Motor neuron (in vitro differentiated cells): Measurements from ENCODE around the gene YARS1. TPM values are rescaled to one million over a fixed set of nuclear protein-coding genes. Genes with fewer than 3 reads are reported as not detected.

Source experiments
- ATAC-seq, 8 experiments: fragments of 200-7000 bp; cut with Tn5 transposase; replicated peaks in 6 of 8; 2 replicates each; pipeline ENCODE4 v1.8.0; 2021; ENCODE audit warnings: mild to moderate bottlenecking in 8 of 8, moderate library complexity in 8 of 8
- H3K27ac ChIP-seq, 2 donors: fragments of 250-450 bp; sonication (Bioruptor Pico); 2 replicates each; pipeline ENCODE4 v1.9.0; 2021; ENCODE audit warnings: antibody characterized with exemption in 2 of 2, mild to moderate bottlenecking in 2 of 2, moderate library complexity in 1 of 2
- H3K4me1 ChIP-seq, 2 donors: fragments of 250-450 bp; sonication (Bioruptor Pico); replicated peaks in 1 of 2; 2 replicates each; pipeline ENCODE4 v1.6.1; 2021; ENCODE audit warnings: antibody characterized with exemption in 2 of 2, mild to moderate bottlenecking in 2 of 2, moderate library complexity in 1 of 2
- H3K4me3 ChIP-seq, 5 donors: fragments of 250-450 bp; sonication (Bioruptor Pico); 2 replicates each; pipeline ENCODE4 v1.9.0; 2021; ENCODE audit warnings: antibody characterized with exemption in 5 of 5, mild to moderate bottlenecking in 5 of 5, moderate library complexity in 4 of 5
- WGBS, 10 experiments: fragments of 450-650 bp; shearing (Covaris generic); methylation state at CpG; one replicate each; pipeline ENCODE4 v1.0.0; 2022; 5-methylcytosine and 5-hydroxymethylcytosine counted together
- in situ Hi-C, 9 experiments: fragments of 400-800 bp; cut with MboI; loops; one replicate each; pipeline ENCODE4 v1.15.0; 2021; ENCODE audit warnings: low sequenced_read_pairs in 9 of 9, low pct_unique_long_range_greater_than_20kb in 2 of 9; ENCODE audit not compliant: unreplicated experiment in 9 of 9
- total RNA-seq, 8 experiments: library from RNA; unstranded; fragments of 300-600 nt; gene quantifications; 2 replicates each; pipeline versions ENCODE4 v1.2.3 to v1.2.4, GENCODE V29; 2022

The YARS1 gene
- total RNA-seq, 8 experiments from 2014 or later, result 108 to 311 (median 190) TPM

GRCh38 chr1:32772281-32773017, 44.7 kb downstream of the YARS1 start:
- Histone ChIP-seq H3K4me1 (peaks cover 7 to 30% of the 10 kb centered on the region in 2 donors), H3K27ac (no peak overlapping the region), H3K4me3 (no peak overlapping the region)
- peak in 3 of 8 experiments; percentile 0 to 3 (median 1) for ATAC-seq
- WGBS, 10 experiments, result 67 to 100% (median 90%) methylated on average over 1 to 6 of the region's 10 CpGs; no CpG with 5 or more reads in 3 of the 10 experiments
- in situ Hi-C loops, result no loop called here

- Histone ChIP-seq H3K27ac (peak overlapping the region in 1 of 2 donors; percentile 28), H3K4me3 (no peak overlapping the region), H3K4me1 (peaks cover 15 to 37% of the 10 kb centered on the region in 2 donors)
- in situ Hi-C loops, result no loop called here
- ATAC-seq, result peak in 4 of 8 experiments; percentile 1 to 15 (median 4)
- 83 to 84% methylated on average over 2 to 13 of the region's 30 CpGs; no CpG with 5 or more reads in 8 of the 10 experiments for WGBS, 10 experiments
These were observed 45.4 kb downstream of the YARS1 start for GRCh38 chr1:32771561-32772280.

GRCh38 chr1:32770741-32771548, 46.2 kb downstream of the YARS1 start:
- ATAC-seq, result peak in 4 of 8 experiments; percentile 1 to 11 (median 7)
- in situ Hi-C loops, result no loop called here
- Histone ChIP-seq H3K4me1 (peaks cover 23 to 45% of the 10 kb centered on the region in 2 donors), H3K4me3 (no peak overlapping the region), H3K27ac (peak overlapping the region in 1 of 2 donors; percentile 42)
- 83% methylated on average over 1 of the region's 18 CpGs; no CpG with 5 or more reads in 9 of the 10 experiments for WGBS, 10 experiments

- H3K4me1 ChIP-seq, result peaks cover 29 to 52% of the 10 kb centered on the region in 2 donors
- WGBS, 10 experiments, result 76 to 94% (median 86%) methylated on average over 9 to 22 of the region's 25 CpGs; no CpG with 5 or more reads in 6 of the 10 experiments
- no peak overlapping the region for H3K4me3 ChIP-seq
- in situ Hi-C loops, result no loop called here
- peak overlapping the region in 1 of 2 donors; percentile 42 for H3K27ac ChIP-seq
- peak in 5 of 8 experiments; percentile 5 to 58 (median 40) for ATAC-seq
These were observed 46.9 kb downstream of the YARS1 start for GRCh38 chr1:32770221-32770731.

DNA sequence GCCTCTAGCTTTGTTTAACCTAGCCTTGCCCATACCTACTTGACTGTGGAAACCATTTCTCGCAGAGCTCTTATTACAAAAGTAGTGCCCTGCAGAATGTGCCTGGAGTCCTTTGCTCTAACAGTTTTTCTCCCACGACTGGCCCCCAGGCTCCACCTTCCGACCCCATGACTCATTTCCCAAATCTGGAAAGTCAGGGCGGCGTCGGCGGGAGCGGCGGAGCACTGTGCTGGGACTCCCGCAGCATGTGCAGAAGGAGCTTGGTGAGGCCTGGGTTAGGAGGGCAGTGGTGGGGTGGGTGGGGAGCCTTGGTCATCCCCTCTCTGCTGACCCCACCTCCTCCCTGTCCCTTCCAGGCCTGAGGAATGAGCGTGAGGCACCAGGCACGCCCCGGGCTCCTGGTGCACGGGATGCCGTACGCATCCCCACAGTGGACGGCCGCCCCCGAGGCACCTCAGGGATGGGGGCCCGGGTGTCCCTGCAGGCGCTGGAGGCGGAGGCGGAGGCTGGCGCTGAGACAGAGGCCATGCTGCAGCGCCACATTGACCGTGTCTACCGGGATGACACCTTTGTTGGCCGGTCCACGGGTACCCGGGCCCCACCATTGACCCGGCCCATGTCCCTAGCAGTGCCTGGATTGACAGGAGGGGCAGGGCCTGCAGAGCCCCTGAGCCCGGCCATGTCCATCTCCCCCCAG, 47.5 kb downstream of the YARS1 start:
- in situ Hi-C loops, result no loop called here
- H3K4me1 ChIP-seq, result peaks cover 34 to 56% of the 10 kb centered on the region in 2 donors
- ATAC-seq, result peak in 3 of 8 experiments; percentile 36 to 70 (median 69)
- H3K4me3 ChIP-seq, result no peak overlapping the region
- H3K27ac ChIP-seq, result no peak overlapping the region
- WGBS, 10 experiments, result 24 to 98% (median 63%) methylated on average over 1 to 18 of the region's 32 CpGs; no CpG with 5 or more reads in 2 of the 10 experiments

DNA sequence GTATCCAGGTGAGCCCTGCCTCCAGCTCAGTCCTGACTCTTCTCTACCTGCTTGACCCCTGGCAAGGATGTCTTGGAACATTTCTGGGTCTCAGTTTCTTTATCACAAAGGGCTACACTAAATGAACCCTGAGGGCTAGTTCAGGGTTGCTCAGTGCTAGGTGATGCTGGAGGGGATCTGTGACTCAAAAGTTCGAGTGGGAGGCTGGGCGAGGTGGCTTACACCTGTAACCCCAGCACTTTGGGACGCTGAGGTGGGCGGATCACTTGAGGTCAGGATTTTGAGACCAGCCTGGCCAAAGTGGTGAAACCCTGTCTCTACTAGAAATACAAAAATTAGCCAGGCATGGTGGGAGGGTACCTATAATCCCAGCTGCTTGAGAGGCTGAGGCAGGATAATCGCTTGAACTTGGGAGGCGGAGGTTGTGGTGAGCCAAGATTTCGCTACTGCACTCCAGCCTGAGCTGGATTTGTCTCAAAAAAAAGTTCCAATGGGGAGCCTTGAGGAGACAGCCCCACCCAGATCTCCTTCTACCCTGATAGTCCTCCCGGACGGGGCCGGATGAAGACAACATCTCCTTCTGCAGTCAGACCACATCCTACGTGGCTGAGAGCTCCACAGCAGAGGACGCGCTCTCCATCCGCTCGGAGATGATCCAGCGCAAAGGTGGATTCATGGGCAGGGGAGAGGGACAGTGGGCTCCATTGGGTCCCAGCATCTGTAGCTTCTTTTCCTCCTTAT, 48.9 kb downstream of the YARS1 start:
- ATAC-seq, result no peak
- 70 to 100% (median 93%) methylated on average over 1 to 13 of the region's 16 CpGs; no CpG with 5 or more reads in 2 of the 10 experiments for WGBS, 10 experiments
- Histone ChIP-seq H3K4me1 (peaks cover 34 to 51% of the 10 kb centered on the region in 2 donors), H3K27ac (no peak overlapping the region), H3K4me3 (no peak overlapping the region)
- in situ Hi-C loops, result no loop called here

DNA sequence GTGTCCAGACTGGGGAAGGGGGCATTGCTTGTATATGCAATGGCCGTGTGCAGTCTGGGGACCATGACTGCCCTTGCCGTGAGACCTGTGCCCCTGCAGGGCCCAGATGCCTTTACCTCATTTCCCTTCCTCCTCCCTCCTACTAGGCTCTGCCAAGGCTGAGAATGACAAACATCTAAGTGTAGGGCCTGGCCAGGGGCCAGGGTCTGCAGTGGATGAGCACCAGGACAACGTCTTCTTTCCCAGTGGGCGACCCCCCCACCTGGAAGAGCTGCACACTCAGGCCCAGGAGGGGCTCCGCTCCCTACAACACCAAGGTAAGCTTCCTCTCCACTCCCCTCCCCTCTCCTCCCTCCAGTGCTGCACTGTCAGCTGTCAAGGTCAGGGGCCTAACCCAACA, 49.5 kb downstream of the YARS1 start:
- WGBS, 10 experiments, result 62 to 100% (median 90%) methylated on average over 1 to 5 of the region's 5 CpGs; no CpG with 5 or more reads in 4 of the 10 experiments
- no peak overlapping the region for H3K4me3 ChIP-seq
- peak in 1 of 8 experiments; percentile 47 for ATAC-seq
- peaks cover 31 to 48% of the 10 kb centered on the region in 2 donors for H3K4me1 ChIP-seq
- H3K27ac ChIP-seq, result no peak overlapping the region
- in situ Hi-C loops, result no loop called here

DNA sequence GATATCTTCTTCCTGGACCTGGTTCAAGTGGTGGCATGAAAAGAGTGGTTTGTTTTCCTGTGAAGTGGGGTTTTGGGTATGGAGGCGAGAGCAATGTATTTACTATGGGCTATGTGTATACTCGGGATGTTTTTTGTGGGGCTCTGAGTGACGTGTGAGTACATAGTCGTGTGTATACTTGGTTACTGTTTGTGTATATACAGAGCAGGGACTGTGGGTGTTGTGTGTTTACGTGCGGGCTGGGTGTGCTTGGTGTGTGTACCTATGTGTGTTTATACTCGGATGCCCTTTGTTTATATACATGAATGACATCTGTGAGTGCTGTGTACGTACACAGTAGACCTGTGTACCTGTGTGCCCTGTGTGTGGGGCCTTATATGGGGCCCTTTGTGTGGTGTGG, 50.0 kb downstream of the YARS1 start:
- H3K4me3 ChIP-seq, result peak overlapping the region in 3 of 5 donors; percentile 24 to 31 (median 31)
- no peak overlapping the region for H3K27ac ChIP-seq
- 63 to 87% (median 83%) methylated on average over 3 to 6 of the region's 8 CpGs; no CpG with 5 or more reads in 6 of the 10 experiments for WGBS, 10 experiments
- peaks cover 31 to 48% of the 10 kb centered on the region in 2 donors for H3K4me1 ChIP-seq
- ATAC-seq, result no peak
- in situ Hi-C loops, result no loop called here

GRCh38 chr1:32766328-32766972, 50.7 kb downstream of the YARS1 start:
- in situ Hi-C loops, result no loop called here
- peaks cover 30 to 45% of the 10 kb centered on the region in 2 donors for H3K4me1 ChIP-seq
- peak overlapping the region; percentile 24 to 33 (median 31) for H3K4me3 ChIP-seq
- ATAC-seq, result no peak
- peak overlapping the region in 1 of 2 donors; percentile 11 for H3K27ac ChIP-seq
- WGBS, 10 experiments, result 20 to 88% (median 54%) methylated on average over 1 to 4 of the region's 7 CpGs; no CpG with 5 or more reads in 4 of the 10 experiments

DNA sequence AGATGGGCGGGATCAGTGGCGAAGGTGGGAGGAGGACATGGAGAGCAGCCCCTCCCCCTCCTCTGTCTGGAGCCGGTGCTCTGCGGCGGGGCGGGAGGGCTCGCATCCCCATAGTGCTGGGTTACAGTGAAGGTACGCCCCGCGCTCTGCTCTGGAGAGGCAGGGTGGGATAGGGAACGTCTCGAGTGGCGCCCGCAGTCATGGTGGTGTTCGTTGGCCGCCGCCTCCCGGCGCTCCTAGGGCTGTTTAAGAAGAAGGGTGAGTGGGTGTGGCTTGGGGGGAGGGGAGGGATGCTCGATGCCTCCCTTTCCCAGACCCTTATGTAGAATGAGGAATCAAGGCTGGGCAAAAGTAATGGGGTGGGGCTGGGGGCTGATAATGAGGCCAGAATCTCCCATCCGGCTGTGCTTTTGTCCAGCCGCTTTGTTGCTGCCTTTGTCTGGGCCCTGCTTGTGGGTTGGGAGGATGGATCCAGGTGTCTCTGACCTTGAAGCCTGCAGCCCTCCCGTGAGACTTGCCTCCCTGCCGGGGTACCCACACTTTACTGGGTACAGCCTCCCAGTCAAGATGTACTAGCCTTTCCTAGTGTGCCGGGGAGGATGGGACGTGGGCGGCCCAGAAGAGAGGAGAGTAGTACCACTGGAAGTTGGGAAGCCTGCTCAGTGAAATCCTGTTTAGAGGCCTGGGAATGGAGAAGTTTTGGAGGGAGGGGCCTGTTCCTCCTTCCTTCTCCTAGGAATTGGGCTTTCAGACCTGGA, 51.4 kb downstream of the YARS1 start:
- Histone ChIP-seq H3K4me1 (peaks cover 29 to 42% of the 10 kb centered on the region in 2 donors), H3K4me3 (peak overlapping the region; percentile 24 to 33 (median 31)), H3K27ac (peak overlapping the region; percentile 9 to 27)
- peak in 5 of 8 experiments; percentile 53 to 67 (median 56) for ATAC-seq
- in situ Hi-C loops, result no loop called here
- 21 to 67% (median 35%) methylated on average over 1 to 20 of the region's 27 CpGs; no CpG with 5 or more reads in 5 of the 10 experiments for WGBS, 10 experiments
